Breast epithelium (tissue), 3 donors: ENCODE data around the gene PIGW.

Experiments used
- CTCF ChIP-seq, 3 donors: fragments of 450-650 bp; IDR thresholded peaks; one replicate each; pipeline ENCODE4 v1.5.1; 2016 to 2017; ENCODE audit warnings: antibody characterized with exemption in 3 of 3, mild to moderate bottlenecking in 3 of 3, moderate library complexity in 3 of 3
- POLR2A ChIP-seq: fragments of 450-650 bp; IDR thresholded peaks from one replicate; pipeline ENCODE4 v1.6.1; 2016; ENCODE audit warnings: antibody characterized with exemption, mild to moderate bottlenecking, moderate library complexity

GRCh38 chr17:36544307-36545076 is 9.7 kb downstream of the PIGW start, which contains the start of gene GGNBP2:
- TF ChIP-seq CTCF (IDR thresholded peaks at IDR 0.05), result no peak
- TF ChIP-seq POLR2A, result peak; percentile 78
